Epithelial cell of proximal tubule (primary cell): ENCODE measurements around the gene ATG7. TPM values are rescaled to one million over a fixed set of nuclear protein-coding genes. Genes with fewer than 3 reads are reported as not detected.
"Not testable (repeated sequence)": the region's sequence is repeated elsewhere in the genome, so short reads cannot be mapped to it uniquely, and the experiment has no call there.

Source experiments
- DNase-seq: peaks from one replicate; pipeline ENCODE4 v3.0.0-alpha.2; 2011; ENCODE audit warnings: low read depth
- H3K4me3 ChIP-seq: 2 replicates; pipeline ENCODE4 v1.5.1; 2011; ENCODE audit warnings: low read depth, mild to moderate bottlenecking, low read length
- total RNA-seq: library from RNA; depleted of rRNA; stranded (reverse); fragments of >200 nt; gene quantifications from 2 replicates; pipeline ENCODE4 v1.2.3, GENCODE V29; 2015
- TF ChIP-seq, protein P1 (sequence below): conservative IDR thresholded peaks from 2 replicates; pipeline ENCODE4 v1.5.1; 2012; ENCODE audit warnings: low read depth, mild to moderate bottlenecking, low read length

The ATG7 gene
- total RNA-seq, 1 donor from 2014 or later: 68.5 TPM

DNA sequence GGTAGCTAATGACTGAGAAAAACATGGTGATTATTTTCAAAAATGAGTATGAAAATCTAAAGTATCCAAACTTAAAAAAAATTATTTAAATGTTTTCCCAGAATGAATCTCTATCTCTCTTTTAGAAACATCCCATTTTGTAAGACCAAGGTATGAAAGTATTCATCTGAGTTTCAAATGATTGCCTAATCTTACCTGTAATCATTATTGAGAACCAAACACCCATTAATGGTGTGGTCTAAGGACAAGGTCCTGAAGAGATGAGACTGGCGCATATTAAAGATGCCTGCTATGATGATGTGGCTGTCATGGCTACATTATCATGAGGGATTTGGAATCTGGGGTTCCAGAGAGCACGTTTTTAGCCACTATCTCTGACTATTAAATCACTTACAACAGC, 206.0 kb downstream of the ATG7 start:
- no peak overlapping the region for H3K4me3 ChIP-seq
- no peak for DNase-seq
- TF ChIP-seq, protein P1, sequence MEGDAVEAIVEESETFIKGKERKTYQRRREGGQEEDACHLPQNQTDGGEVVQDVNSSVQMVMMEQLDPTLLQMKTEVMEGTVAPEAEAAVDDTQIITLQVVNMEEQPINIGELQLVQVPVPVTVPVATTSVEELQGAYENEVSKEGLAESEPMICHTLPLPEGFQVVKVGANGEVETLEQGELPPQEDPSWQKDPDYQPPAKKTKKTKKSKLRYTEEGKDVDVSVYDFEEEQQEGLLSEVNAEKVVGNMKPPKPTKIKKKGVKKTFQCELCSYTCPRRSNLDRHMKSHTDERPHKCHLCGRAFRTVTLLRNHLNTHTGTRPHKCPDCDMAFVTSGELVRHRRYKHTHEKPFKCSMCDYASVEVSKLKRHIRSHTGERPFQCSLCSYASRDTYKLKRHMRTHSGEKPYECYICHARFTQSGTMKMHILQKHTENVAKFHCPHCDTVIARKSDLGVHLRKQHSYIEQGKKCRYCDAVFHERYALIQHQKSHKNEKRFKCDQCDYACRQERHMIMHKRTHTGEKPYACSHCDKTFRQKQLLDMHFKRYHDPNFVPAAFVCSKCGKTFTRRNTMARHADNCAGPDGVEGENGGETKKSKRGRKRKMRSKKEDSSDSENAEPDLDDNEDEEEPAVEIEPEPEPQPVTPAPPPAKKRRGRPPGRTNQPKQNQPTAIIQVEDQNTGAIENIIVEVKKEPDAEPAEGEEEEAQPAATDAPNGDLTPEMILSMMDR: no peak

DNA sequence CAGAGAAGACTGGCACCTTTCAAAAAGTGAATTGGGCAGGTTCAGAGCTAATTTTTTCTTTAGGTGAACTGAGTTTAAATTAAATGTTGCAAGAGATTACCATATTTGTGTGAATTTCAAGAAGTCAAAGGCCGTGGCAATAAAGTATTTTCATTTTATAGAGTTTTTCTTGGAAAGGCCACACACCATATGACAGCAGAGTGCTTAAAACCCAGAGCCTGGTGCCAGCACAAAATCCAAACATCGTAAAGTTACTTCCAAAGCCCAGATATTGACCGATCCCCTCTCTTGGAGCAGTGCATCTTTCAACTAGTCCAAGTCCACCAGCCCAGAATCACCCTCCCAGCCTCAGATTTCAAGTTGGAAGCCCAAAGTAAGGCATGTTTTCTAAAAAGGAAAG, 207.0 kb downstream of the ATG7 start:
- no peak overlapping the region for H3K4me3 ChIP-seq
- DNase-seq: no peak
- TF ChIP-seq, protein P1: no peak

DNA sequence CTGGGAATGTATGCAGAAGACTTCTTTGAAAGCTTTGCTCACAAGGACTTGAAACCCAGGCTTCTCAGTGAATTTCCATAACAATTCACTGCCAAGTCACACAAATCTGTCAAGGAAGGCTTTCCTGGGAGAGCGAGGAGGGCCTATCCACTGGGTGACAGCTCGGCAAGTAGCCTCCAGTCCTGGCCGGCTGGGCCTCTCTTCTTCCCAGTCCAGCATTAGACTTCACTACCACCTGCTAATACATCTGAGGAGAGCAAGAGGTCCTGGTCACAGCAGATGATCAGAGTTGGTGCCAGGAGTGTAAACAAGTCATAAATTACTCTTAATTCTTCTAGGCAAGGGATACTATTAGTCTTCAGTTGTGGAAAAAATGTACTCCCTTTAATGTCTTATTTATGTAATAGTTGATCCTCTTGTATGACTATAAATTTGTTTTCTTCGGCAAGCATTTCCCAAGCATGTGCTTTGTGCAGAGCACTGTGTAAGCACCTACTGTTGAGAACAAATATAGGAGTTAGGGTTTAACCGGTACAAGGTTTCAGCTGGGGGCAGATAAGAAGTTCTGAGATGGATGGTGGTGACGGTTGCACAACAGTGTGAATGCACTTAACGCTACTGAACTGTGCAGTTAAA, 208.6 kb downstream of the ATG7 start:
- no peak overlapping the region for H3K4me3 ChIP-seq
- TF ChIP-seq, protein P1: no peak
- no peak for DNase-seq

DNA sequence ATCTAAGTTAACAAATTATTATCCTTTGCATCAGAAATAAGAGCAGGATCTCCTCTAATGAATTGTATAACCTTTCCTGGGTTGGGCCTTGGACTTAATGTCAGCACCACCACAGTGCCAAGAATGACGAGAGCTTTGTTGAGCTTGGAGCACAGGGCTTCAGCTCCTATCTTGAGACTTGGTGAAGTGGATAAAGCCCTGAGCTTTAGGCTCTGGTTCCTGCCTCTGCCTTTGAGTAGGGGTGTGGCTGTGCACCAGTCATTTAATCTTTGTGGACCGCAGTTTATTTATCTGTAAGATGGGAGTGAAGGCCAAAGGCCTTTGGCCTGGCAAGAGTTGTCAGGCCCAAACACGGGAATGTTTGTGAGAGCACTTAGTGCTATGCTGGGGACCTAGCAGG, 209.4 kb downstream of the ATG7 start:
- no peak overlapping the region for H3K4me3 ChIP-seq
- no peak for DNase-seq
- TF ChIP-seq, protein P1: no peak

DNA sequence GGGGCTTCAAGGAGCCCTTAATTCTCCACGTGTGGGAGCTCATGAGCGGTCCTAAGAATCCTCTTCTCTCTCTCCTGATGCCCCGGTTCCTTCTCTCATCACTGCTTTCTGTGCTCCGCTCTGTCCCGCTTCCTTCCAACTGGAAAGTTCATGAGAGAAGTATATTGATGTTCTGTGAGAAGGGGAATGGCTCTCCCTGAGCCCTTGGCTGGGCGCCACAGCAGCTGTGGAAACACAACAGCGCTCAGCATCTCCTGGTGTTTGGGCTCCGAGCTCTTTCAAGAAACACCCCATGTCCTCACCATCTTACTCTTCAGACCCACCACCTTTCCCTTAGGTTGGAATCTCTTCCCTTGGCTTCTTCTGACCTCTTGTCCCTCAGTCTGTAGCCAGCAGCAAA, 209.8 kb downstream of the ATG7 start:
- no peak for DNase-seq
- TF ChIP-seq, protein P1: no peak
- no peak overlapping the region for H3K4me3 ChIP-seq

DNA sequence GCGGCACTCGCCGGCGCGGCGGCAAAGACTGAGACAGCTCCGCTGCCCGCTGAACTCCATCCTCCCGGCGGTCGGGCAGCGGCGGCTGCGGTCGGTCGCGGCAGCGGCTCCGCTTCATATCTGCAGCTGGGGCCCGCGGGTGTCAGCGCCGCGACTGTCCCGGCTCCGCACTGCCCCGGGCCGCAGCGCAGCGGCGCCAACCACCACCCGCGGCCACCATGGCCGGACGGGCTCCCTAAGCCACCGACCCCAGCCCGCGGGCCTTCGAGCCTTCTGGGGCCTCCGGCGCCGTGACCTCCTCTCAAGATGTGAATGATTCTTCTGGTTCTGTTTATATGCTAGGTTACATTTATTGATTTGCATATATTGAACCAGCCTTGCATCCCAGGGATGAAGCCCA, 216.2 kb downstream of the ATG7 start:
- not testable (repeated sequence) for DNase-seq, H3K4me3 ChIP-seq

DNA sequence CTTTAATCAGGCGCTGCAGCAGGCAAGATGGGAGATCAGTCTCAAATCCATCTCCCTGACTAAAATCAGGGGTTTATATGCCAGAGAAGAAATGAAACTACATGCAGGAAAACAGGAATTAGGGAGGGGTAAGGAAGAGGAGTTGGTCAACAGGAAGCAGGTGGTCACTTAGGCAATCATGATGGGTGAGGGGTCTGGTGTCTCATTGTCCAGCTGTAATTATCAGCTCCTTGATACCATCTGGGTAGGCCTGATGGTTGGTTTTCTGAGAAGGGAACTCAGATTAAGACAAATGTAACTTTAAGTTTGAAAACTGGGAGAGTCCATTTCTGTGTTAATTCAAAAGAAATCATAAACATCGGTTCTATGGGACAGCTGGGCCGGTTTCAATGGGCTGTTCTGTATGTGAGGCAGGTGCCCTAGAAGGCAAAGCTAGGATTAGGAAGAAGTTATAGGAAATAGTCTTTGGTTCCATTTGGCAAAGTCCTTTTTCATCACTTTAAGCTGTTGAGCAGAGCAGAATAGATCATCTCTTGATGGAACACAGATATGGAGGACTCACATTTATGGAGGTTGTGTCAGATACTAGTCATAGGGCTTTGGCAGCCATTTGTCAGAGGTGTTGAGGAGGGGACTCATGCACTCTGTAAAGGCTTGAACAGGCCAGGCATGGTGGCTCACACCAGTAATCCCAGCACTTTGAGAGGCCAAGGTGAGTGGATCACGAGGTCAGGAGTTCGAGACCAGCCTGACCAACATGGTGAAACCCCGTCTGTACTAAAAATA, 222.1 kb downstream of the ATG7 start:
- TF ChIP-seq, protein P1: no peak
- no peak overlapping the region for H3K4me3 ChIP-seq
- no peak for DNase-seq
